Mesothelial cell of epicardium (in vitro differentiated cells): ENCODE results near the gene CYP2S1. TPM values are rescaled to one million over a fixed set of nuclear protein-coding genes. Genes with fewer than 3 reads are reported as not detected.
"Not testable (repeated sequence)": the region's sequence is repeated elsewhere in the genome, so short reads cannot be mapped to it uniquely, and the experiment has no call there.

ENCODE experiments used
- DNase-seq, 2 experiments: peaks; one replicate each; pipeline ENCODE4 v3.0.0; 2021; ENCODE audit warnings: low spot score in 2 of 2; ENCODE audit not compliant: unreplicated experiment in 2 of 2
- H3K27ac Mint-ChIP-seq: 2 replicates; pipeline ENCODE4 v1.8.0; 2021; ENCODE audit warnings: mixed read lengths
- H3K27me3 Mint-ChIP-seq: 2 replicates; pipeline ENCODE4 v1.8.0; 2021; ENCODE audit warnings: low read depth, mixed read lengths
- H3K36me3 Mint-ChIP-seq: 2 replicates; pipeline ENCODE4 v1.8.0; 2021; ENCODE audit warnings: mixed read lengths
- H3K4me1 Mint-ChIP-seq: 2 replicates; pipeline ENCODE4 v1.8.0; 2021; ENCODE audit warnings: mixed read lengths
- H3K4me3 Mint-ChIP-seq: 2 replicates; pipeline ENCODE4 v1.8.0; 2021; ENCODE audit warnings: mild to moderate bottlenecking, moderate library complexity, mixed read lengths
- H3K9me3 Mint-ChIP-seq: 2 replicates; pipeline ENCODE4 v1.8.0; 2021; ENCODE audit warnings: mixed read lengths
- total RNA-seq: library from RNA; stranded (reverse); gene quantifications from 3 replicates; pipeline ENCODE4 v1.2.1, GENCODE V29; 2021
- TF ChIP-seq, protein P1 (sequence below): fragments of 200-600 bp; sonication (generic); IDR thresholded peaks from one replicate; pipeline ENCODE4 v1.5.0; 2021; ENCODE audit warnings: antibody characterized with exemption; ENCODE audit not compliant: unreplicated experiment

The CYP2S1 gene
- total RNA-seq, 1 donor from 2014 or later, result 15.5 TPM

DNA sequence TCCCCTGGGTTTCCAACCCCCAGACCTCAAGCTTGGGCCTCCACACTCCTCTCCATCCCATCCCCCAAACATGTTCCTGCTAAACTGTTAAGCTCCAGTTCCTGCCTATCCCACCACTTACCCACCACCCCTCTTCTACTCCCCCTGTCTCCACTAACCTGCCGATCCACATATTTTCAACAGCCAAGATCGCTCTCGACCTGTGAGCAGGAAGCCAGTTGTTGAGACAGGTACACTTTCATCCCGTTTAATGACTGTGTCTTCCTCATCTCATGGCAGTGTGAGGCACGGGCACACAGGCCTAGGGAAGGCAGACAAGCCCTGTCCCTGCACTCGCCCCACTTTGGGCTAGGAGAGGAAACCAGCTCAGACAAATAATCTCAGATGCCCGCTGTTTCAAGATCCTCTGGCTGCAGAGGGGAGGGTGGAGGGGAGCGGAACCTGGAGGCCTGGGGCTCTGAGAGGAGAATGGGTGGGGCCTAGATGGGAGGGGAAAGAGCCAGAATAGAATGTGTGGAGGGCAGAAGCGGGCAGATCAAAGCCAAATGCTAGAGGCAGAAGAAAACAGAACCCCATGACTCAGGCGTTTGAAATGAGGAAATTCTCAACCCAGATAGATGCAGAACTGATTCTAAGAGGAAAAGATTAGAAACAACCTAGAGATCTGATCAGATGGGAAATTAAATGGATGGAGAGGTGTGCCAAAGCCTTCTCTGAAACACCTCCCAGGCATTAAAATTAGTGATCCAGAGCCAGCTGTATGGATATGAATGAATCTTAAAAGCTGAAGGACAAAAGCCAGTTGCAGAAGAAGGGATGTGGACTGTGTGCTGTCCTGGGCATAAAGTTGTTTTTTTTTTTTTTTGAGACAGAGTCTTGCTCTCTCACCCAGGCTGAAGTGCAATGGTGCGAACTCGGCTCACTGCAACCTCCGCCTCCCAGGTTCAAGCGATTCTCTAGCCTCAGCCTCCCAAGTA, 16.9 kb upstream of the CYP2S1 start:
- peak; percentile 67 to 78 for DNase-seq
- TF ChIP-seq, protein P1, sequence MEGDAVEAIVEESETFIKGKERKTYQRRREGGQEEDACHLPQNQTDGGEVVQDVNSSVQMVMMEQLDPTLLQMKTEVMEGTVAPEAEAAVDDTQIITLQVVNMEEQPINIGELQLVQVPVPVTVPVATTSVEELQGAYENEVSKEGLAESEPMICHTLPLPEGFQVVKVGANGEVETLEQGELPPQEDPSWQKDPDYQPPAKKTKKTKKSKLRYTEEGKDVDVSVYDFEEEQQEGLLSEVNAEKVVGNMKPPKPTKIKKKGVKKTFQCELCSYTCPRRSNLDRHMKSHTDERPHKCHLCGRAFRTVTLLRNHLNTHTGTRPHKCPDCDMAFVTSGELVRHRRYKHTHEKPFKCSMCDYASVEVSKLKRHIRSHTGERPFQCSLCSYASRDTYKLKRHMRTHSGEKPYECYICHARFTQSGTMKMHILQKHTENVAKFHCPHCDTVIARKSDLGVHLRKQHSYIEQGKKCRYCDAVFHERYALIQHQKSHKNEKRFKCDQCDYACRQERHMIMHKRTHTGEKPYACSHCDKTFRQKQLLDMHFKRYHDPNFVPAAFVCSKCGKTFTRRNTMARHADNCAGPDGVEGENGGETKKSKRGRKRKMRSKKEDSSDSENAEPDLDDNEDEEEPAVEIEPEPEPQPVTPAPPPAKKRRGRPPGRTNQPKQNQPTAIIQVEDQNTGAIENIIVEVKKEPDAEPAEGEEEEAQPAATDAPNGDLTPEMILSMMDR, result no peak
- H3K27me3 Mint-ChIP-seq, result no peaks in the 10 kb centered on the region
- H3K4me3 Mint-ChIP-seq, result peak overlapping the region; percentile 64
- no peaks in the 10 kb centered on the region for H3K9me3 Mint-ChIP-seq
- peaks cover 40% of the 10 kb centered on the region for H3K4me1 Mint-ChIP-seq
- H3K36me3 Mint-ChIP-seq, result no peaks in the 10 kb centered on the region
- H3K27ac Mint-ChIP-seq, result peak overlapping the region; percentile 99

DNA sequence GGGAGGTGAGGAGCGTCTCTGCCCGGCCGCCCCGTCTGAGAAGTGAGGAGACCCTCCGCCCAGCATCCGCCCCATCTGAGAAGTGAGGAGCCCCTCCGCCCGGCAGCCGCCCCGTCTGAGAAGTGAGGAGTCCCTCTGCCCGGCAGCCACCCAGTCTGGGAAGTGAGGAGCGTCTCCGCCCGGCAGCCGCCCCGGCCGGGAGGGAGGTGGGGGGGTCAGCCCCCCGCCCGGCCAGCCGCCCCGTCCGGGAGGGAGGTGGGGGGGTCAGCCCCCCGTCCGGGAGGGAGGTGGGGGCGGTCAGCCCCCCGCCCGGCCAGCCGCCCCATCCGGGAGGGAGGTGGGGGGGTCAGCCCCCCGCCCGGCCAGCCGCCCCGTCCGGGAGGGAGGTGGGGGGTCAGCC, 12.8 kb upstream of the CYP2S1 start:
- H3K4me1 Mint-ChIP-seq, result peaks cover 13% of the 10 kb centered on the region
- H3K9me3 Mint-ChIP-seq, DNase-seq, H3K27ac Mint-ChIP-seq, H3K4me3 Mint-ChIP-seq, H3K27me3 Mint-ChIP-seq, H3K36me3 Mint-ChIP-seq: not testable (repeated sequence)

DNA sequence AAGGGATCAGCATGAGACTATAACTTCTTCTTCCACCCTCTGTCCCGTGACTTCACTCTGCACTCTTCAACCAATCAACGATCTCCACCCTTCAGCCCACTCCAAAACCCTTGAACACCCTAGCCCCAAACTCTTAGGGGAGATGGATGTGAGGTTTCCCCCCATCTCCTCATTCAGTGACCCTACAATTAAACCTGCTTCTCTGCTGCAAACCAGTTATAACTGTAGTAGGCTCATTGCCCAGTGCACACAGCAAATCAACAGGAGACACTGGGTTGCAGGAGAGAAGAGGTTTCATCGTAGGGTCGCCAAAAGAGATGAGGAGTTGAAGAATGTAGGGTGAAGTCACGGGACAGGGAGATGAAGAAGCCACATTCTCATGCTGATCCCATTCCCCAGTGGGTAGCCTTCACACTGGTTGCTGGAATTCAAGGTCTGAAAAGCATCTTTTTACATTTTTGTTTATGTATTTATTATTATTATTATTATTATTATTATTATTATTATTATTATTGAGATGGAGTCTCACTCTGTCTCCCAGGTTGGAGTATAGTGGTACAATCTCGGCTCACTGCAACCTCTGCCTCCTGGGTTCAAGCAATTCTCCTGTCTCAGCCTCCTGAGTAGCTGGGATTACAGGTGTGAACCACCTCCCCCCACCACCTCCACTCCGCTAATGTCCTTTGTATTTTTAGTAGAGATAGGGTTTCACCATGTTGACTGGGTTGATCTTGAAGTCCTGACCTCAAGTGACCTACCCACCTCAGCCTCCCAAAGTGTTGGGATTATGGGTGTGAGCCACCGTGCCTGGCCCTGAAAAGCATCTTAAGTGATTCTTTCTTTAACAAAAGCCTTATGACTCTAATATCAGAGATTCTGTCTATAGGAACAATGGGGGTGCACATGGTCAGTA, 5.8 kb upstream of the CYP2S1 start:
- Mint-ChIP-seq H3K27me3 (no peaks in the 10 kb centered on the region), H3K9me3 (no peaks in the 10 kb centered on the region), H3K4me1 (peaks cover 21% of the 10 kb centered on the region), H3K27ac (peak overlapping the region; percentile 56), H3K36me3 (no peaks in the 10 kb centered on the region), H3K4me3 (no peak overlapping the region)
- TF ChIP-seq, protein P1, result no peak
- DNase-seq, result no peak

DNA sequence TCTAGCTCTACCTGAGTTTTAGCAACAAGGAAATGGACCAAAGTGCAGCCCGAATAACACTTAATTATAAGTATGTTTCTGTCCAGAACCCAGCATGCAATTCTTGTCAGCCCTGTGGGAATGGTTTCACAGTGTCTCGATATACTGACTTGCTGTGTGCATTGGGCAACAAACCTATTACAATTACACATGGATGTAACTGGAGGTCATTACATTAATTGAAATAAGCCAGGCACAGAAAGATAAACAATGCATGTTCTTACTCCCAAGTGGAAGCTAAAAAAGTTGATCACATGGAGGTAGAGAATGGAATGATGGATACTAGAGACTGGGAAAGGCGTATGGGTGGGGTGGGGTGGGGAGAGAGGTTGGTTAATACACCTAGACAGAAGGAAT, 5.1 kb upstream of the CYP2S1 start:
- H3K4me3 Mint-ChIP-seq, result no peak overlapping the region
- peak overlapping the region; percentile 56 for H3K27ac Mint-ChIP-seq
- H3K36me3 Mint-ChIP-seq, result no peaks in the 10 kb centered on the region
- no peak for DNase-seq
- peaks cover 28% of the 10 kb centered on the region for H3K4me1 Mint-ChIP-seq
- no peaks in the 10 kb centered on the region for H3K9me3 Mint-ChIP-seq
- TF ChIP-seq, protein P1, result no peak
- peaks cover 1% of the 10 kb centered on the region for H3K27me3 Mint-ChIP-seq

DNA sequence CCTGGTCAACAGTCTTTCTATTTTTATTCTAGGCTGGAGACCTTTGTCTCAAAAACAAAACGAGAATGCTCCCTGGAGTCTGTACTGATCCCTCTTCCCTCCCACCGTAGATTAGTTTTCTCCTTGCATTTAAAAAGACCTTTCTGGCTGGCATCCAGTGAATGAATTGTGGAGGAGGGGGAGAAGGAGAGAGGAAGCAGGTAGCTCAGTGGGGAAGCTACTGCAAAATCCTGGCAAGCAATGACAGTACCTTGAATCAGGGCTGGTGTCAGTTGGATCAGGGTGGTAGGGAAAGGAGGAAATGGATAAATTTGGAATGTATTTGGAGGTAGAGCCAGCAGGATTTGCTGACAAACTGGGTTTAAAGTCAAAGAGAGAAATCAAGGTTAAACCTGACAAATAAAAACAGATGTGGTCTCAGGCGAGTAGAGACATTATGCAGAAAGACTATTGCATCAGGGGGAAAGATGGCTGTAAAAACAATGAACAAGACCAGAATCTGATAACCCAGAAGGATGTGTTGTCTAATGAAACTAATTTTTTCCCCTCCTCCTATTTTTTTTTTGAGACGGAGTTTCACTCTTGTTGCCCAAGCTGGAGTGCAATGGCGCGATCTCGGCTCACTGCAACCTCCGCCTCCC, 3.5 kb upstream of the CYP2S1 start:
- peaks cover 1% of the 10 kb centered on the region for H3K27me3 Mint-ChIP-seq
- H3K27ac Mint-ChIP-seq, result peak overlapping the region; percentile 94
- TF ChIP-seq, protein P1, result no peak
- H3K4me1 Mint-ChIP-seq, result peaks cover 36% of the 10 kb centered on the region
- no peaks in the 10 kb centered on the region for H3K36me3 Mint-ChIP-seq
- H3K9me3 Mint-ChIP-seq, result no peaks in the 10 kb centered on the region
- peak in 1 of 2 experiments; percentile 42 for DNase-seq
- peak overlapping the region; percentile 30 for H3K4me3 Mint-ChIP-seq
